ENCODE measurements around the gene LAD1. TPM values are rescaled to one million over a fixed set of nuclear protein-coding genes. Genes with fewer than 3 reads are reported as not detected.

LAD1 gene
- total and polyA plus RNA-seq, 2 of the 13 experiments (the other 11 are each of a cell fraction or from before 2014, with no cell fraction given): 10.8 to 65.6 TPM

- TF ChIP-seq PAF1 (CRISPR knock-in tag; IDR thresholded peaks at IDR 0.05): no peak
- TF ChIP-seq ZNF570 (CRISPR knock-in tag; IDR thresholded peaks at IDR 0.05; ENCODE audit: borderline replicate concordance): no peak
- TF ChIP-seq, protein P1, sequence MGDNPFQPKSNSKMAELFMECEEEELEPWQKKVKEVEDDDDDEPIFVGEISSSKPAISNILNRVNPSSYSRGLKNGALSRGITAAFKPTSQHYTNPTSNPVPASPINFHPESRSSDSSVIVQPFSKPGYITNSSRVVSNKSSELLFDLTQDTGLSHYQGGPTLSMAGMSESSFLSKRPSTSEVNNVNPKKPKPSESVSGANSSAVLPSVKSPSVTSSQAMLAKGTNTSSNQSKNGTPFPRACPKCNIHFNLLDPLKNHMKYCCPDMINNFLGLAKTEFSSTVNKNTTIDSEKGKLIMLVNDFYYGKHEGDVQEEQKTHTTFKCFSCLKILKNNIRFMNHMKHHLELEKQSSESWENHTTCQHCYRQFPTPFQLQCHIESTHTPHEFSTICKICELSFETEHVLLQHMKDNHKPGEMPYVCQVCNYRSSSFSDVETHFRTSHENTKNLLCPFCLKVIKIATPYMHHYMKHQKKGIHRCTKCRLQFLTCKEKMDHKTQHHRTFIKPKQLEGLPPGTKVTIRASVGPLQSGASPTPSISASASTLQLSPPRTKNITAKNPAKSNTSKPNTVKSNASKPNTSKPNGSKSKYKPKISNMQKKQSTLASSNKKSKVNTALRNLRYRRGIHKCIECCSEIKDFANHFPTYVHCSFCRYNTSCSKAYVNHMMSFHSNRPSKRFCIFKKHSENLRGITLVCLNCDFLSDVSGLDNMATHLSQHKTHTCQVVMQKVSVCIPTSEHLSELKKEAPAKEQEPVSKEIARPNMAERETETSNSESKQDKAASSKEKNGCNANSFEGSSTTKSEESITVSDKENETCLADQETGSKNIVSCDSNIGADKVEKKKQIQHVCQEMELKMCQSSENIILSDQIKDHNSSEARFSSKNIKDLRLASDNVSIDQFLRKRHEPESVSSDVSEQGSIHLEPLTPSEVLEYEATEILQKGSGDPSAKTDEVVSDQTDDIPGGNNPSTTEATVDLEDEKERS (CRISPR knock-in tag; IDR thresholded peaks at IDR 0.05): no peak
- no peak for TF ChIP-seq ZNF567 (CRISPR knock-in tag; IDR thresholded peaks at IDR 0.05; ENCODE audit: borderline replicate concordance)
- TF ChIP-seq HNF1A (IDR thresholded peaks at IDR 0.05; ENCODE audit: low read depth): no peak
- no peak for TF ChIP-seq HNF1A (CRISPR knock-in tag; IDR thresholded peaks at IDR 0.05; ENCODE audit: borderline replicate concordance)
- no peak for TF ChIP-seq NFAT5 (CRISPR knock-in tag; IDR thresholded peaks at IDR 0.05)
These were observed 39.9 kb downstream of the LAD1 start (continued) for GRCh38 chr1:201359031-201359872.

Data from HepG2 (cell line).